ENCODE data around the gene EFNA3. TPM values are rescaled to one million over a fixed set of nuclear protein-coding genes. Genes with fewer than 3 reads are reported as not detected.

EFNA3 gene
- total RNA-seq, 4 donors from 2014 or later, result 0.55 to 1.8 (median 1.6) TPM; not detected in 1

DNA sequence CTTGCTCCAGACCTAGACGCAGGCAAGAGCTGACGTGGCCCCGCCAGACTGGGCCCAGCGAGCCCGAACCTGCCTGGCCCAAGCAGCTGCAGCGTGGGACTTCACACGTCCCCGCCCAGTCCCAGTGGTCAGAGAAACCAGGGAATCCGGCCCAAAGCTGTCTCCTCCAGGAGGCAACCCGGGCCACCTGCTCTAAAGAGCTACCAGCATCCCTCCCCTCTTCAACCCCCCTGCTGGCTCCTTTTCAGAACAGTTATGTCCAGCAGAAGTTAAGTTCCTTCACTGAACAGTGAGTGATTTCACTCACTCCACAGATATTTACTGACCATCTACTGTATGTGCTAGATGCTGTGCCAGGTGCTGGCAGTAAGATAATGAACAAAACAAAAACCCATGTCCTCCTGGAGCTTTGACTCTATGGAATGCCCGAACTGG lies 46.9 kb downstream of the EFNA3 start:
- Histone ChIP-seq H3K4me1 (peaks cover 1 to 36% of the 10 kb centered on the region in 2 donors), H3K27me3 (peaks cover 14 to 43% (median 34%) of the 10 kb centered on the region in 3 donors), H3K27ac (peak overlapping the region in 3 of 4 donors; percentile 80 to 100 (median 81)), H3K4me3 (peak overlapping the region in 1 of 4 donors; percentile 88), H3K9me3 (no peaks in the 10 kb centered on the region), H3K36me3 (no peaks in the 10 kb centered on the region)
- no peak for TF ChIP-seq POLR2A (IDR thresholded peaks at IDR 0.05)
- no peak for DNase-seq
- no peak for ATAC-seq
- intact Hi-C loops (cut with DNase I; ENCODE audit: low total_unique reads), result no loop called here
- in situ Hi-C loops (cut with MboI; ENCODE audit: low sequenced_read_pairs in 4 of 4), result no loop called here

- TF ChIP-seq POLR2A (IDR thresholded peaks at IDR 0.05), result no peak
- TF ChIP-seq, protein P1, sequence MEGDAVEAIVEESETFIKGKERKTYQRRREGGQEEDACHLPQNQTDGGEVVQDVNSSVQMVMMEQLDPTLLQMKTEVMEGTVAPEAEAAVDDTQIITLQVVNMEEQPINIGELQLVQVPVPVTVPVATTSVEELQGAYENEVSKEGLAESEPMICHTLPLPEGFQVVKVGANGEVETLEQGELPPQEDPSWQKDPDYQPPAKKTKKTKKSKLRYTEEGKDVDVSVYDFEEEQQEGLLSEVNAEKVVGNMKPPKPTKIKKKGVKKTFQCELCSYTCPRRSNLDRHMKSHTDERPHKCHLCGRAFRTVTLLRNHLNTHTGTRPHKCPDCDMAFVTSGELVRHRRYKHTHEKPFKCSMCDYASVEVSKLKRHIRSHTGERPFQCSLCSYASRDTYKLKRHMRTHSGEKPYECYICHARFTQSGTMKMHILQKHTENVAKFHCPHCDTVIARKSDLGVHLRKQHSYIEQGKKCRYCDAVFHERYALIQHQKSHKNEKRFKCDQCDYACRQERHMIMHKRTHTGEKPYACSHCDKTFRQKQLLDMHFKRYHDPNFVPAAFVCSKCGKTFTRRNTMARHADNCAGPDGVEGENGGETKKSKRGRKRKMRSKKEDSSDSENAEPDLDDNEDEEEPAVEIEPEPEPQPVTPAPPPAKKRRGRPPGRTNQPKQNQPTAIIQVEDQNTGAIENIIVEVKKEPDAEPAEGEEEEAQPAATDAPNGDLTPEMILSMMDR (IDR thresholded peaks at IDR 0.05 in 4 of 5, conservative IDR thresholded peaks at IDR 0.05 in 1 of 5), result no peak
- ATAC-seq, result no peak
- in situ Hi-C loops (cut with MboI; ENCODE audit: low sequenced_read_pairs in 4 of 4) (no loop called here), intact Hi-C loops (cut with DNase I; ENCODE audit: low total_unique reads) (no loop called here)
- peak in 1 of 2 donors; percentile 15 for DNase-seq
- Histone ChIP-seq H3K36me3 (no peaks in the 10 kb centered on the region), H3K27me3 (peaks cover 14 to 43% (median 34%) of the 10 kb centered on the region in 3 donors), H3K4me3 (peak overlapping the region; percentile 64 to 88 (median 74)), H3K27ac (peak overlapping the region; percentile 80 to 100 (median 88)), H3K4me1 (peaks cover 7 to 40% of the 10 kb centered on the region in 2 donors), H3K9me3 (no peaks in the 10 kb centered on the region)
Measured at GRCh38 chr1:155125946-155126555, 47.4 kb downstream of the EFNA3 start.

GRCh38 chr1:155126556-155127104 lies 48.0 kb downstream of the EFNA3 start:
- ATAC-seq (peak in 1 of 2 donors; percentile 9), DNase-seq (no peak)
- in situ Hi-C loops (cut with MboI; ENCODE audit: low sequenced_read_pairs in 4 of 4) (no loop called here), intact Hi-C loops (cut with DNase I; ENCODE audit: low total_unique reads) (no loop called here)
- peak overlapping the region; percentile 80 to 100 (median 88) for H3K27ac ChIP-seq
- peaks cover 11 to 44% of the 10 kb centered on the region in 2 donors for H3K4me1 ChIP-seq
- no peaks in the 10 kb centered on the region for H3K9me3 ChIP-seq
- peaks cover 0 to 5% of the 10 kb centered on the region in 2 donors for H3K36me3 ChIP-seq
- peaks cover 14 to 43% (median 34%) of the 10 kb centered on the region in 3 donors for H3K27me3 ChIP-seq
- TF ChIP-seq POLR2A (IDR thresholded peaks at IDR 0.05), result no peak
- TF ChIP-seq, protein P1 (IDR thresholded peaks at IDR 0.05 in 4 of 5, conservative IDR thresholded peaks at IDR 0.05 in 1 of 5), result no peak
- H3K4me3 ChIP-seq, result peak overlapping the region; percentile 64 to 88 (median 74)

- in situ Hi-C loops (cut with MboI; ENCODE audit: low sequenced_read_pairs in 4 of 4), result no loop called here
- peaks cover 14 to 43% (median 34%) of the 10 kb centered on the region in 3 donors for H3K27me3 ChIP-seq
- ATAC-seq, result peak; percentile 23
Measured at GRCh38 chr1:155127105-155127966, 48.7 kb downstream of the EFNA3 start, which contains the start of gene EFNA1. TSS of gene EFNA1 (plus strand) at chr1:155127876. CDS start at chr1:155127978, 102 bp downstream.

More at GRCh38 chr1:155127105-155127966, 48.7 kb downstream of the EFNA3 start, which contains the start of gene EFNA1:
- Histone ChIP-seq H3K9me3 (no peaks in the 10 kb centered on the region), H3K4me1 (peaks cover 19 to 51% of the 10 kb centered on the region in 2 donors), H3K4me3 (peak within 1 kb of the TSS; percentile 64 to 88 (median 74)), H3K27ac (peak within 1 kb of the TSS; percentile 80 to 100 (median 88)), H3K36me3 (peaks cover 0 to 7% of the 10 kb centered on the region in 2 donors)
- intact Hi-C loops (cut with DNase I; ENCODE audit: low total_unique reads), result no loop called here
- peak in 1 of 2 donors; percentile 32 for DNase-seq
- TF ChIP-seq, protein P1 (IDR thresholded peaks at IDR 0.05 in 4 of 5, conservative IDR thresholded peaks at IDR 0.05 in 1 of 5), result no peak
- TF ChIP-seq POLR2A (IDR thresholded peaks at IDR 0.05), result peak; percentile 61 to 70

Data from gastrocnemius medialis (tissue), 4 donors.